ENCODE data around the gene ACP6. TPM values are rescaled to one million over a fixed set of nuclear protein-coding genes. Genes with fewer than 3 reads are reported as not detected.
"Not testable (repeated sequence)": the region's sequence is repeated elsewhere in the genome, so short reads cannot be mapped to it uniquely, and the experiment has no call there.

The ACP6 gene
- total and polyA plus RNA-seq, 7 donors = 4.1 to 8.8 (median 5.3) TPM

- Histone ChIP-seq H3K27me3 (ENCODE audit: insufficient read depth in 3 of 3, low read length in 2 of 3) (no peaks in the 10 kb centered on the region), H3K4me1 (peaks cover 25% of the 10 kb centered on the region), H3K36me3 (ENCODE audit: insufficient read depth in 1 of 2, low read depth in 1 of 2) (peaks cover 5 to 66% of the 10 kb centered on the region in 2 donors), H3K4me3 (peak overlapping the region; percentile 17), H3K27ac (peak overlapping the region; percentile 78), H3K9me3 (no peaks in the 10 kb centered on the region)
- WGBS, 3 donors = 30 to 48% (median 39%) methylated on average over 8 of the region's 8 CpGs
- ATAC-seq (peak; percentile 18 to 29 (median 20)), DNase-seq (no peak)
- TF ChIP-seq CTCF (IDR thresholded peaks at IDR 0.05) = no peak
- intact Hi-C loops (cut with DNase I) = no loop called here
Observed at GRCh38 chr1:147618771-147619170, 51.6 kb downstream of the ACP6 start.

GRCh38 chr1:147618077-147618569 is 52.2 kb downstream of the ACP6 start:
- intact Hi-C loops (cut with DNase I) = no loop called here
- peaks cover 5 to 60% of the 10 kb centered on the region in 2 donors for H3K36me3 ChIP-seq (ENCODE audit: insufficient read depth in 1 of 2, low read depth in 1 of 2)

DNA sequence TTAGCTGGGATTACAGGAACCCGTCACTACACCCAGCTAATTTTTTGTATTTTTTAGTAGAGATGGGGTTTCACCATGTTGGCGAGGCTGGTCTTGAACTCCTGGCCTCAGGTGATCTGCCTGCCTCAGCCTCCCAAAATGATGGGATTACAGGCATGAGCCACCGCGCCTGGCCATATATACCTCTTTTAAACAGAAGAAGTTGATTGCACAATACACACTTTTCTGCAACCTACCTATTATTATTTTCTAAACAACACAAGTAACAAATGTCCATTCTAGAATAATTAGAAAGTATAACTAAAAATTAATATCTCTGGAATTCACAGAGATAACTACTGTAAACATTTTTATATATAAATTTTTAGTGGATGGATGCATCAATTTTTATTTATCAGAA is 55.4 kb downstream of the ACP6 start:
- 93 to 96% (median 96%) methylated on average over 4 of the region's 4 CpGs for WGBS, 3 donors

More at GRCh38 chr1:147618077-147618569, 52.2 kb downstream of the ACP6 start:
- H3K4me1 ChIP-seq = peaks cover 32% of the 10 kb centered on the region
- TF ChIP-seq CTCF (IDR thresholded peaks at IDR 0.05) = no peak
- DNase-seq (no peak), ATAC-seq (peak; percentile 87 to 92 (median 88))
- H3K27ac ChIP-seq = peak overlapping the region; percentile 78
- H3K4me3 ChIP-seq = peak overlapping the region; percentile 29
- WGBS, 3 donors = 16 to 36% (median 28%) methylated on average over 4 of the region's 4 CpGs
- no peaks in the 10 kb centered on the region for H3K9me3 ChIP-seq
- no peaks in the 10 kb centered on the region for H3K27me3 ChIP-seq (ENCODE audit: insufficient read depth in 3 of 3, low read length in 2 of 3)

GRCh38 chr1:147613506-147613905 is 56.8 kb downstream of the ACP6 start:
- intact Hi-C loops (cut with DNase I) = no loop called here

More for the DNA sequence above, 55.4 kb downstream of the ACP6 start:
- H3K27me3 ChIP-seq (ENCODE audit: insufficient read depth in 3 of 3, low read length in 2 of 3); H3K9me3 ChIP-seq; H3K4me3 ChIP-seq; intact Hi-C loops (cut with DNase I); DNase-seq; ATAC-seq; H3K27ac ChIP-seq: not testable (repeated sequence)
- Histone ChIP-seq H3K4me1 (peaks cover 48% of the 10 kb centered on the region), H3K36me3 (ENCODE audit: insufficient read depth in 1 of 2, low read depth in 1 of 2) (peaks cover 5 to 63% of the 10 kb centered on the region in 2 donors)

GRCh38 chr1:147612366-147612765 is 58.0 kb downstream of the ACP6 start:
- WGBS, 3 donors = 29 to 35% (median 31%) methylated on average over 4 of the region's 4 CpGs
- ATAC-seq (peak; percentile 74 to 88 (median 78)), DNase-seq (no peak)
- no peaks in the 10 kb centered on the region for H3K9me3 ChIP-seq
- peak overlapping the region; percentile 17 for H3K4me3 ChIP-seq
- intact Hi-C loops (cut with DNase I) = no loop called here
- peaks cover 5 to 42% of the 10 kb centered on the region in 2 donors for H3K36me3 ChIP-seq (ENCODE audit: insufficient read depth in 1 of 2, low read depth in 1 of 2)
- peaks cover 60% of the 10 kb centered on the region for H3K4me1 ChIP-seq
- TF ChIP-seq CTCF (IDR thresholded peaks at IDR 0.05) = no peak
- no peaks in the 10 kb centered on the region for H3K27me3 ChIP-seq (ENCODE audit: insufficient read depth in 3 of 3, low read length in 2 of 3)
- peak overlapping the region; percentile 78 for H3K27ac ChIP-seq

More at GRCh38 chr1:147613506-147613905, 56.8 kb downstream of the ACP6 start:
- H3K27me3 ChIP-seq (ENCODE audit: insufficient read depth in 3 of 3, low read length in 2 of 3) = no peaks in the 10 kb centered on the region
- H3K27ac ChIP-seq = no peak overlapping the region
- DNase-seq (no peak), ATAC-seq (no peak)
- no peak for TF ChIP-seq CTCF (IDR thresholded peaks at IDR 0.05)
- peaks cover 5 to 49% of the 10 kb centered on the region in 2 donors for H3K36me3 ChIP-seq (ENCODE audit: insufficient read depth in 1 of 2, low read depth in 1 of 2)
- H3K4me1 ChIP-seq = peaks cover 61% of the 10 kb centered on the region
- no peak overlapping the region for H3K4me3 ChIP-seq
- H3K9me3 ChIP-seq = no peaks in the 10 kb centered on the region

Data from psoas muscle (tissue), 8 donors.